NCI-H146 treated with DMSO at 0.1 percent for 48 hours (cell line): ENCODE measurements around the gene TOM1L2.

ENCODE experiments used
- DNase-seq: peaks from one replicate; lab custom pipeline; 2025; ENCODE audit not compliant: unreplicated experiment; lab: John Stamatoyannopoulos, UW

Gene TOM1L2

DNA sequence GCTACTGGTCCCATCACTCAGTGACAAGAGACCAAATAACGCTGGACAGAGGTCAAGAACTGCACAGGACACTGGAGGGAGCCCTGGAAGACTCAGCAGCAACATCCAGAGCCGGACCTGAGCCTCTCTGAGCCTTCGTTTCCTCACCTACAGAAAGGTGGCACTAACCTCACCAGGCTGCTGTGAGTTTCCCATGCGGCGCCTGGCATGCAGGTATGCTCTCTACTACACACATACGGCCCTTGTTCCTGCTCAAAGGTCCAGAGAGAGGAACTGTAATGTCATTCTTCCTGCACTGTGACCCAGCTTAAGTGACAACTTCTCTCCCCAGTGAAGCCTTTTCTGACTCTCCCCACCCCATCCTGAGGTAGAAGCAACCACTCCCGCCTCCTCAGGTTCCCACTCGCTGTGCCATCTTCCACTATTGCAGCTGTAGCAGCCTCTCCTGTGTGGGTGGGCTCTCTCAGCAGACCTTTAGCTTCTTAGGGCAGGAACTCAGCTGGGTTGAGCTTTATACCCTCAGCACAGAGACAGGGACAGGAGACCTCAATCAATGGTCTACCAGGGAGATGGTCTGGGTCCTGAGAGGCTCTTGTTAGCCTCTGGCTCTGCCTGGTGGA is 91.5 kb downstream of the TOM1L2 start:
- no peak for DNase-seq

DNA sequence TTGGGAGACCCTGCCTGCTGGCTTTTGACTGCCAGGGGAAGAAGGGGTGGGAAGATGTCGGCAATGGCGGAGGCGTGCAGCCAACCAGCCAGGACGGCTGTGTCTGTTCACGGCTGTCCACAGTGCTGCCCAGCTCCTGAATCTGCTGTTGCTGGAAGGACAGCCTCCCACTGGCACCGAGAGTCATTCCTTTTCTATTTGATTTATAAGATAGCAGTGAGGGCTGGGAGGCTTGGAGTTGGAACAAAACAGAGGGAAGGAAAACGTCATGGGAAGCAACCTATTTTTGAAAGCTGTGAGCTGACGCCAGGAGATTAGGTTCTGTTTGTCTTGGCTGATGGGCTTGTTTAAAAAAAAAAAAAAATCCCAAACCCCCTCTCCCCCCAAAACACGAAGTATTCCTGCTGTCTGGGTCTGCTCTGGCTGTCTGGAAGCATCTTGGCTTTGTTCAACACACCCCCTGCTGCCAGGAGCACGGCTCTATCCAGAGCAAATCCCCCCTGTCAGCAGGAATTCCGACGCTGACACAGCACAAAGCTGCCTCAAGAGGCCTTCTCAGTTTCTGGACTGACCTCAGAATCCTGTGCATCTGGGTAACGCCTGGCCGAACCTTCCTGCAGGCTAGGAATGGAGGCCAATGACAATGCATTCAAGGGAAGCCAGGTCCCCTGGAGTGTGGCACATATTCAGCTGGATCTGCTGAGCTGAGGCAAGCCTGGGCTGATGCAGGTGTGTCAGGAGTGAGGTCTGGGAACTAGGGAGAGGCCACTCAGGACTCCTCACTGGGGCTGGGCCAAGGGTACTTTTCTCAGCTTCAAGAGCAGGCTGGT is 94.5 kb downstream of the TOM1L2 start:
- DNase-seq: no peak

DNA sequence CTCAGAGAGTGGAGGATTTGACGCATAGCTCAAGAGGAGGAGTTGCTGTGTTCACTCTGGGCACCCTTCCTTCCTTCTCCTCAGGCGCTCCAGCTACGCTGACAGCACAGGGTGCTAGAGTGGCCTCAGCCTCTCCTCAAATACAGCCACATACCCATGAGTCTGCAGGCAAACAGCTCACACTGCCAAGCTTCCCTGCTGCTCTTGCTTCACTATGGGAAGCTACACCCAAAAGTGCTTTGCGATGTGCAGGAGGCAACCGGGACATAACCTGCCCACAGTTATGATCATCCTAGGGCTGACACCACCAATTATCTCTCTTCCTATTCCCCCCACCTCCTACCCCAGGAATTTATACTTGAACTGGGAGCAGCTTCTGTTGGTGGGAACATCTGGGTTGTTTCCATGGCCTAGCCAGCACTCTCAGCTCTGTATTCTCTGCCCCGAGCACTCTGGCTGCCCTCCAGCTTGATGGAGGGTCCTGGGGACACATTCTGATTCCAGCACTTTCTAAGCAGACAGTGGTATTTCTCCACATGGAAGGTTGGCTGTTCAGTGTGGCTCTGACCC is 95.2 kb downstream of the TOM1L2 start:
- no peak for DNase-seq

DNA sequence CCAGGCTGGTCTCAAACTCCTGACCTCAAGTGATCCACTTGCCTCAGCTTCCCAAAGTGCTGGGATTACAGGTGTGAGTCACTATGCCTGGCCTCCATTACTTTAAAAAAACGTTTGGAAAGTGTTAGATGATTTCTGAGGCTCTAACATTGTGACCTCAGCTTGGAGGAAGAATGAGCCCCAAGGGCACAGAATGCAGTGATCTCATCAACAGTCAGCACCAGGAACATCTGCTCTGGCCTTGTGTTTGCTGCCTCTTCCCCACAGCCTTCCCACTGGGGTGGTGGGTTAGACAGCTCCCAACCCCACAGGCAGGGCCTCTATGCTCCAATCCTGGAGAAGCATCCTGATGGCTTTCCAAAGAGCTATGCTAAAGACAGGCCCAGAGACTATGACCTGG is 97.7 kb downstream of the TOM1L2 start:
- no peak for DNase-seq

DNA sequence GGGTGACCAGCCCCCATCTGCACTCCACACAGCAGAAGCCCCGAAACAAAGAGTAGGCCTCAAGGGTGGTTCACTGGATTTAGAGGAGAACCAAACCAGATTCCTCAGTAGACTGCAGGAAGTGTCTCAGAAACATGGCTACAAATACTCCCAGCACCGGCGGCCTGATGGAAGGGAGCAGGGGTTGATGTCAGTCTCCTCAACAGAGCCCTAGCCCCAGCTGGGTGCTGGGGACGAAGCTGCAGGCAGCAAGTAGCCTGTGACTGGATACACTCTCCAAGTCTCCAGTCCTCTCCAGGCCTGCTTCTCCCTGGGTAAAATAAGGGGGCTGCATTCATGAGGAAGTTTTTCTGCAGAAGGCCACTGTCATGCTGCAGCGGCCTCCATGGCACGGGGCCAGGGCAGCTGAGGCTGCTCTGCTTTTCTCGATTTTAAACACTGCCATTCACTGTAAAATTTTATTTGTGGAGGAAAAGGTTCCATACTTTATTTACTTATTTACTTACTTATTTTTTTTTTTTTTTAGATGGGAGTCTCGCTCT is 98.7 kb downstream of the TOM1L2 start:
- DNase-seq: no peak

DNA sequence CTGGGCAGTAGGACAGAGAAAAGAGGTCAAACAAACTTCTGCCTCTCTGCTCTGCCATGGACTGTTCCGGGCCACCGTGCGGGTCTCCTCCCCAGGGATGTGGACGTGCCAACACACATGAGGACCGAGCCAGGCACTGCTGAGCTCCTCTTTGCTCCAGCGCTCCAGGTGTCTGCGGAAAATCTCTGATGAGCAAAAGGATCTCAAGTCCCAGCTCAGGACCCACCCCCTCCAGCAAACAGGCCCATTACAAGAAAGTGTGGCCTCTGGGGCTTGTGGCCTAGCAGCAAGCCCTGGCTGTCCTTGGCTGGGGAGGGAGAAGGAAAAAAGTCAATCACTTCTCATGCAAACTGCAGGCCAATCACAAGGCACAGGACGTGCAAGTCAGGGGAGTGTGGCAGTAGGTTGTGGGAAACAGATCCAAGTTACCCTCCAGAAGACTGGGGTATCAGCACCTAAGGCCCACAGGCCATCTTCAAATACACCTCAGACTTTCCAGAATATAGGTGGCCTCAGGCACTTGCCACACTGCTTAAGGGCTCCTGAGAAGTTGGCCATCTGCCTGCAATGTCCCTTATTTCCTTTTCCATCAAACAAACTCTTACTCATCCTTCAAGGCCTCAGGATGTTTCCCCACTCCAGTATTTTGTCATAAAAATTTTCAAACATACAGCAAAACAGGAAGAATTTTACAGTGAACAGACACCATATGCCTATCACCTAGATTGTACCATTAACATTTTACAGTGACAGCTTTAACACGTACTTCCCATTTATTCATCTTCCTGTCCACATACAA is 99.5 kb downstream of the TOM1L2 start:
- DNase-seq: no peak

DNA sequence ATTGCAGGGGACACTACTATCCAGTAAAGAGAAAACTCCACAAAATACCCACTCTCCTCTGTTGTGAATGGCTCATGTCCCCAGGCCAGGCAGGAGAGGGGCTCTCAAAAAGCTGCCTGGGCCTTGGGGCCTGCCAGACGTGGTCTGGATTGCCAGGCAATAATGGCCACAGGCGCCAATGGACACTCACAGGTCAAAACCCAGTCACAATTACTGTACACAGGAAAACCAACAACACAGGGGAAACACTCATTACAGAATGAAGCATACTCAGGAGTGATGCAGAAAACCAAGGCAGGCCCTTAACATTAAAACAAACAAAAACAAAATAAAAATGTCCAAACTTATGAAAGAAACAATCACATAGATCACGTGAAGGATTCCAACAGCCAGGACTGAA is 100.3 kb downstream of the TOM1L2 start:
- no peak for DNase-seq

DNA sequence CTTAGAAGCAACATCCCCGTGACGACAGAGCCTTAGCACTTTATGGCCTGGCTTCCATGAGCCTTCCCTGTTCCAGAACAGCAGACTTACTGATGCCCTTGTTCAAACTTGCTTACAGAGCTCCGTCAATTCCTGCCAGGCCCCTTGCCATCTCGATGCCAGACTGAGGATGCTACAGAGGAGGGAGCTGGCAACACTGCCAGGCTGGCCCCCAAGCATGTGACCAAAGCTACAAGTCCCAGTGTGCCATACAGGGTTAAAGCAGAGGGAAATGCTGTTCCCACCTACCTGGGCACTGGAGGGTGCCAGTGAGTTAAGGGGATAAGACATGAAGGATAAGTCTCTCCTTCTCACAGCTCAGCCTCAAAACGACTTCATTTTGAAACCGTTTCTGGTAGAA is 102.0 kb downstream of the TOM1L2 start:
- DNase-seq: no peak

DNA sequence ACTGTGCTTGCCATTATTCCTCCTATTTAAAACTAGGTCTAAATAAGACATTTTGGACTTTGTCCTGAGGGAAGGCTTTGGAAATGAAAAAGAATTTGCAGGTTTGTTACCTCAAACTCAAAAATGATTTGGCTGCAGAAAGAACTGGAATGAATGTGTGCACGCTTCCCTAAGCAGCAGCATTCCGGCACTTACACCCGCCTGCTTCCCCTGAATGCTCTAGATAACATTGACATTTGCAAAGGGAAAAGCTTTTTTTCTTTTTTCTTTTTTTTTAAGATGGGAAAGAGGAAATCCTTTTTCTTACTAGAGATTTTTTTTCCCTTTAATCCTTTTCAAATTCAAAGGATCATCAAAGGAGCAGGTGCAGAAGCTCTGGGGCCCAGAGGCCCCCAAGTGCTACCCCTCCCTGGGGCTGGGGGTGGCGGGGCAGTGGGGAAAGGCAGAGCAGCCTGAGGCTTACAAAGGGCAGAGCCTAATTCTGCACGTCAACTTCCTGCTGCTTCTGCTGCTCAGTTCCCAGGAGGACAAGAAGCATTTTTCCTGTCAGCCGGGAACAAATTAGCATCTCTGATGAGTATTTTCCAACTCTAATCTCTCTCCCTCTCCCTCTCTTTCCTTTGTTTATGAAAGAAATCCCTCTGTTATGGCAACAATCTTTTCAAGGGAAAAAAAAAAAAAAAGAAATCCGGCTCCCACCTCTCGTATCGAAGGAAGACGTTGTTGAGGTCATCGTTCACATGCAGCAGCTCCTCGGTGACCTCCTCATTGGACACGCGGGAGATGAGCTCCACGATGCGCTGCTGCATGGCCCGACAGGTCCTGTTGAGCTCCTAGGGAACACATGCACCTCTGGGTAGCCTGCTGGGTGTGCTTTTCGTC is 103.3 kb downstream of the TOM1L2 start:
- DNase-seq: no peak

DNA sequence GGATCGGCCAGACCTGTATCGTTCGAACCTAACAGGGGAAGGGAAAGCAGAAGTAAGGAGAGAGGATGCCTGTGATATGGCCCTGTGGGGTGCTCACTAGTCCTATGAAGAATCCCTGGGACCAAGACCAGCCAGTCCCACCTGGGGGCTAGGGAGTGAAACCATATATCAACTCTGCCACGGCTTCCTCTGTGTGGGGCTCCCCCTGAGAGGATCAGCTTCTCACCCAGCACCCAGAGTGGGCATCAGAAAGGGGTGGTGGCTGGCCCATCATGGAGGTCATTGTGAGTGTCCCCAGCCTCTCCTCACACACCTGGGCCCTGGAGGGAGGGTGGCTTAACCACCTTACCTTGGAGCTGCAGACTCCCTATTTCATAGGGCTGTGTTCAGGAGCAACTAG is 105.3 kb downstream of the TOM1L2 start:
- no peak for DNase-seq

DNA sequence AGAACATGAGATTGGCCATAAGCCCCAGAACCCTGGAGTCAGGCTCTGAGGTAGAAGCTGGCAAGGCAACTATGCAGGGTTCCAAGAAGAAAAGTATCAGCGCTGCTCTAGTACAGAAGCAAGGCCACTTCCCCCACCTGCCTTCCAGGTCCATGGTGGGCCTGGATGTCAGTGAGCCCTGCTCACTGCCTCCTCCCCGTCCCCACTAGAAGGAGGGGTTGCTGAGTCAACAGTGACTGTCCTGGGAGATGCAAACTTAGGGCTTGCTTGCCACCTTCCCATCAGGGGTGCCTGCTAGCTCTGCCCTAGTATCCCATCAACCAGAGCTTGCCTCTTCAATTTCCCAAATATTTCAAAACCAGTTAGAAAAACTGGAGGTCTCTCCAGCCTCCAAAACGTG is 105.8 kb downstream of the TOM1L2 start:
- no peak for DNase-seq

DNA sequence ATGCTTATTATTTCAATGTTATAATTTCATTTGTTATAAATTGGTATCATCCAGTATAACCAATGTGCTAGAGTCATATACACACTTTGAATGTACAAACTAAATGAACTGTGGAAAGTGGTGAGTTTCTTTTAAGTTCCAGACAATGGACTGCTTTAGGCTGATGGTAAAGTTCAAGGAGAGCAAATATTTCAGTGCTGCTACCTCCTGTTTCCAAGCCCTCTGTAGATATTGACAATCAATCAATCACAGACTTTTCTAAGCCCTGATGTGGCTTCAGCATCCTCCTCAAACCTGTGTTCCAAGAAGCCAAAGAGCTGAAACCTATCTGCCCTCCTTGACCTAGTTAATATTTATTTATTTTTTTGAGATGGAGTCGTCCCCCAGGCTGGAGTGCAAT is 107.2 kb downstream of the TOM1L2 start:
- DNase-seq: no peak

DNA sequence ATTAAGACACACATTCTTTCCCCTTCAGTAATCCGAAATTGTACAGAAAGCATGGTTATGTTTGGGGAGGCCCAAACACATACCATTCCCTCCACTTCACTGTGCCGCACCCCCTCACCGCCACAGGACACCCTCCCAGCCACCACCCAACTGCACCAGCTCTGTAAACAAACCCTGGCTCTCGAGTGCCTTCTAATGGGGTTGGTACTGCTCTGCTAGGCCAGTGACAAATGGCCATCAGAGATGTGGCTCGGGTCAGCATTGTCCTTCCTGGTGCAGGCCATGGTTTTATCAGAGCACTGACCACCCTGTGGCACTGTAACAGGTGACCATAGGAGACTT is 111.5 kb downstream of the TOM1L2 start:
- DNase-seq: no peak

DNA sequence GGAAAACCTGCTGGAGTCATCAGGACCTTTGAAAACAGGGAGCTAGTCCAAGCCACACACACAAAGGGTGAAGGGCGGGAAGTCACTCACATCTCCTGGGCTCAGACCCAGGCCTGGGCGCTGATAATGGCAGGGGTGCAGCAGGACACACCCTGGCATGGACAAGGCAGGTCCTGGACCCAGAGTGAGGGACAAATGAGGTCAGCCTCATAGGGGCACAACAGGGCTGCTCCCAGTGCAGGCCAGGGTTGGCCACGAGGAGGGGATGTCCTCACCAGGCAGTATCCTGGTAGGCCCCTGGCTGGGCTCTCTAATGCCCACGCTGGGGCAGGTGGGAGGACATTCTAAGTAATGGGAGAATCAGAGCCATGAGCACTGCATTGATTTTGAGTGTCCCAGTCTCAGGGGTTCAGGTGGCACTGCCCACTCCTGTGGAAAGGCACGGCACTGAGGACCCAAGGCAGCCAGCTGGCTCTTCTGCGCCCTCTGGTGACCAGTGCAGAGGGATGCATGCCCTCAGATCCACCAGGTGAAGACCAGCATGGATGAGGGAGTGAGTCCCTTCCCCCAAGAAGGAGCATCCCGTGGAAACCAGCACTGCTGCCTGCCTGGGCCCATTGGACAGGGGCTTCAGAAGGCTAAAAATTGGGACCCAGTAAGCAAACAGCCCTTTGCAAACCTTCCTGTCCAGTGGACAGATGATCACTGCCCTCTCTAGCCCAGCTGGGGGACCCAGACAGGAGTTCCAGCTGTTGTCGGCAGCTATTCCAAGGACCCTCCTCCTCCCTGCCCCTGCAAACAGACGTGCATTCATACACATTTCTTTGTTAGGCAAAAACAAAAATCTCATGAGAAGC is 112.1 kb downstream of the TOM1L2 start:
- DNase-seq: no peak

DNA sequence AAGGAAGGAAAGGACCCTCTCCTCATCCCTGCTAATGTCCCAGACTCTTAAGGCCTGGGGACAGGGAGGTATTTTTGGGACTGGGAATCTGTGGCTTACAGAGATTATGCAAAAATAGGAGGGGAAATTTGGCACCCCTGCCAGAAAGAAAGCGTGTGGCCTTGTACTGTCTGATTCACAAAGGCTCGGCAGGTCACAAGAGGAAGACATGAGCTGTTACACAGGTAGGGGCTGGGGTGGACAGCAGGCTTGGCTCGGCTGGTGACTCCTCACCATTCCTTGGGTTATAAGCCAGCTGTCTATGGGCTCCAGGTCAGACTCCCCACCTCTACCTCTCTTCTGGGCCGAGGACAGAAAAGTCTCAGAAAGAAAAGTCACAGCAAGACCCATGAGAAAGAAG is 114.7 kb downstream of the TOM1L2 start:
- no peak for DNase-seq

DNA sequence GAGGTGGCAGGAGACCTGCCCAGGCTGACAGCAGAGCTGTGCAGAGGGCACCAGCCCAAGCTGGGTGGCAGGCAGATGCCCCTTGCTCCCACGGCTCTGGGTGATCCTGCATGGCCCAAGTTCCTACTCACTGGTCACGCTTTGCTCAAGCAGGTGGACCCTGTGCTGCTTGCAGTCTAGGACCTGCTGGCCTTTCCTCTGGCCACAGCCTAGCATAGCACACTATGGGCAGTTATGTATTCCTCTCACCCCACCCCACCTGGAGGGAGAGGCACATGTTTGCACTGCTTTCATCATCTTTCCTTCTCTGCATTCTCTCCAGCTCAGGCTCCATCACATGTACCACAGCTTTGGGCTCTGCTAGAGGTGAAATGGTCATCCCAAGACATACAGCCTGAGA is 115.8 kb downstream of the TOM1L2 start:
- DNase-seq: no peak

DNA sequence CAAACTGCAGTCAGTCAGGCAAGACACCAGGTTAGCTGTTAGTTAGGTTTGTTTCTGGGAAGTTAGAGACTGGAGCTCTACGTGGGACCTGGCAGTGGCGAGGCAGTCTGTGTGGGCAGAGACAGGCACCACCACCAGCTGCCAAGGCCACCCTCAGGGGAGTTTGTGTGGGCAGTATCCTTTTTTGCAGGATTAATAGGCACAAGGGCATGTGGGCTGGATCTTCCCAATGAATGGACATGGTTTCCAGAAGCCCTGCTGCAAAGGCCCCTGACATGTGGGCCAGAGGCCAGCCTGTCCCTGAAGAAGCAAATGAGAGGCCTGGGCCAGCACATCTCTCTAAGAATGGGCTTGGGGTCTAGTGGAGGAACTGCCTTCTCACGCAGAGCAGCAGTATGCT is 116.2 kb downstream of the TOM1L2 start:
- DNase-seq: no peak

DNA sequence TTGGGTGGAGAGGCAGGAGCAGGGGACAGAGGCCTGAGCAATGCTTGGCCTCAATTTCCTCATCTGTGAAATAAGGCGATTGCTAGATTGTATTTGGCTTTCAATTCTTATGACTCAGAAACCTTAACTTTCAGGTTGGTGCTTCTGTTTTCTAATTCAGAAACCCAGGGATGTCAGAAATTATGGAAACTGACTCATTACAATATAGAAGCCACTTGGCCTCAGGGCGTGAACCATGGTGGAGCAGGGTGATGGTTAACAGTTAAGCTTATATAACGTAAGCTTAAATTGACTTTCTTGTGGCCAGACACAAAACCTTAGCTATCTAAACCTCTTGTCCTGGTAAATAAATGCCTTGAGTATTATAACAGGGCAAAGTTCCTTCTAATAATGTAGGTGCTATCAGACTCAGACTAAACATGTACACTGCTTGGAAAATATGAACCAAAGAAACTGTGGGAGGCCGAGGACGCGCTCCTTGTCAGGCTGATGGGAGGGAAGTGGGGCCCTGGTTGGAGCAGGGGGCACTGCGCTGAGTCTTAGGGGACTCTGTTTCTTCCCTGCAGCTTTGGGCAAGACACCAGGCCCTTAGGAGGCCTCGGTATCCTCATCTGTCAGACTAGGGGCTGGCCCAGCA is 118.3 kb downstream of the TOM1L2 start:
- no peak for DNase-seq

DNA sequence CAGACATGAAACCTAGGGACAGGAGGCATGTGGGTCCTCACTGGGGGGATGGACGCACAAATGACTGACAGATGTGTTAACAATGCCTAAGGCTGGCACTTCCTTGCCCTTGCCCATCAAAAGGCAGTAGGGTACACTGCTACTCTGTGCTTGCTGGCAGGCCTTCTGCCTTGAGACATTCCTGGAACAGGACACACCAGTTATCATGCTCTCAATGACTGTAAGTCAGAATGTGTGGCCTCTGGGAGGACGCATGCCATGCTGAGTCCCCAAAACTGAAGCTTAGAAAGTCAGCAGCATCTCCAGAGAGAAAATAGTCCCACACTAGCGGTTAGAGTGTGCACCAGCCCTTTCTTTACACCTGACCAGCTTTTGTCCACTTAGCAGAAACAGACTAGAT is 119.3 kb downstream of the TOM1L2 start:
- DNase-seq: no peak
